NT2/D1 (cell line): ENCODE data around the gene AMPH.

Source experiments
- YY1 ChIP-seq: IDR thresholded peaks from 2 replicates; pipeline ENCODE4 v1.6.1; 2011; ENCODE audit not compliant: insufficient read length, insufficient read depth
- ZNF274 ChIP-seq: IDR thresholded peaks from 2 replicates; pipeline ENCODE4 v1.6.1; 2011; ENCODE audit warnings: mild to moderate bottlenecking, low read depth, low read length

GRCh38 chr7:38453168-38453567 lies 178.0 kb downstream of the AMPH start:
- no peak for TF ChIP-seq YY1
- no peak for TF ChIP-seq ZNF274
